Thyroid gland (tissue), 4 donors: ENCODE results near the gene HCST.

ENCODE experiments used
- CTCF ChIP-seq, 6 experiments: fragments of 200-600 bp in 3 of 6; fragments of 450-650 bp in 3 of 6; sonication (generic) in 3 of 6; IDR thresholded peaks; one replicate each; pipeline ENCODE4 v1.5.1; 2016 to 2019; ENCODE audit warnings: antibody characterized with exemption in 6 of 6, mild to moderate bottlenecking in 2 of 6, inconsistent platforms in 1 of 6, moderate library complexity in 1 of 6
- POLR2A ChIP-seq, 2 donors: fragments of 450-650 bp; IDR thresholded peaks; one replicate each; pipeline ENCODE4 v1.6.1; 2017; ENCODE audit warnings: antibody characterized with exemption in 2 of 2, mild to moderate bottlenecking in 2 of 2, moderate library complexity in 1 of 2

DNA sequence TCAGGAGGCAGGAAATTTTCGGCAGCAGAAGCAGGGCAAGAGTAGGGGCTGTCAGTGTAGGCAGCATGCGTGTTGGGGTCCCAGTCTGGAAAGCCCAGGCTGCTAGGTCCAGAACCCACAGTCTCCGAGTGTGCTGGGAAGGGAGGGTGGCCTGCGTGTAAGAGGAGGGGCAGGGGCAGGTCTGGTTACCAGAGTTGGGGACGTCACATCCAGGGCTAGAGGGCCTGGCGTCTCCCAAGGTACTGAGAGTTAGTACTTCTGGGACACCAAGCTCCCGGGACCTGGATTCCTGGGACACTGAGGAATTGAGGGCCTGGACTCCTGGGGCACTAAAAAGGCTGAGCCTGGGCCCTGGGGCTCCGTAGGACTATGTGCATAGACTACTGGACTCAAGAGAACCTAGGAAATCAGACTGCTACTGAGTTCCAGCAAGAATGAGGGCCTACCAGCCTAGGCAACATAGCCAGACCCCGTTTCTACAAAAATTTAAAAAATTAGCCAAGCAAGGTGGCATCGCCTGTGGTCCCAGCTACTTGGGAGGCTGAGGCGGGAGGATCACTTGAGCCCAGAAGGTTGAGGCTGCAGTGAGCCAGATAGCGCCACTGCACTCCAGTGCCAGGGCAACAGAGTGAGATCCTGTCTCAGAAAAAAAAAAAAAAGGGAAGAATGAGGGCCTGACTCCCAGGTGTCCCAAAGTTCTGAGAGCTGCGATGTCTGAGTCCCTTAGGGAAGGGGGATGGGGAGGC is 4.5 kb upstream of the HCST start:
- TF ChIP-seq CTCF (IDR thresholded peaks at IDR 0.05), result no peak
- TF ChIP-seq POLR2A (IDR thresholded peaks at IDR 0.05), result no peak
